Peyer's patch (tissue), 4 donors: Measurements from ENCODE around the gene TESMIN. TPM values are rescaled to one million over a fixed set of nuclear protein-coding genes. Genes with fewer than 3 reads are reported as not detected.

Source experiments
- DNase-seq, 3 donors: peaks; one replicate each; pipeline ENCODE4 v3.0.0-alpha.2; 2017 to 2019
- H3K27ac ChIP-seq, 4 donors: fragments of 200-600 bp; sonication (generic); one replicate each; pipeline ENCODE4 v1.5.1; 2016 to 2019
- H3K27me3 ChIP-seq, 2 donors: fragments of 200-600 bp; sonication (generic); one replicate each; pipeline ENCODE4 v1.5.1; 2019
- H3K36me3 ChIP-seq, 3 donors: fragments of 200-600 bp; sonication (generic); one replicate each; pipeline ENCODE4 v1.5.1; 2016 to 2019
- H3K4me1 ChIP-seq, 4 donors: fragments of 200-600 bp; sonication (generic); one replicate each; pipeline ENCODE4 v1.5.1; 2016 to 2019
- H3K4me3 ChIP-seq, 4 donors: fragments of 200-600 bp; sonication (generic); 1 replicate in 3 of 4; 2 replicates in 1 of 4; pipeline ENCODE4 v1.5.1; 2016 to 2019; ENCODE audit warnings: mild to moderate bottlenecking in 1 of 4
- H3K9me3 ChIP-seq, 4 donors: fragments of 200-600 bp; sonication (generic); one replicate each; pipeline ENCODE4 v1.5.1; 2016 to 2019; ENCODE audit warnings: mild to moderate bottlenecking in 1 of 4
- POLR2A ChIP-seq, 2 donors: fragments of 450-650 bp; IDR thresholded peaks; one replicate each; pipeline ENCODE4 v1.5.1; 2017; ENCODE audit warnings: antibody characterized with exemption in 2 of 2, mild to moderate bottlenecking in 2 of 2, moderate library complexity in 2 of 2
- total RNA-seq, 4 donors: library from RNA; depleted of rRNA; stranded (reverse); fragments of >200 nt; gene quantifications; one replicate each; pipeline ENCODE4 v1.1.0, GENCODE V29; 2016
- TF ChIP-seq, protein P1 (sequence below), 6 experiments: fragments of 450-650 bp in 4 of 6; fragments of 200-600 bp in 2 of 6; sonication (generic) in 1 of 6; IDR thresholded peaks; one replicate each; pipeline ENCODE4 v1.5.1; 2017 to 2019; ENCODE audit warnings: antibody characterized with exemption in 6 of 6, mild to moderate bottlenecking in 3 of 6, moderate library complexity in 1 of 6

The TESMIN gene
- total RNA-seq, 4 donors from 2014 or later = 2.6 to 16.7 (median 8.2) TPM

DNA sequence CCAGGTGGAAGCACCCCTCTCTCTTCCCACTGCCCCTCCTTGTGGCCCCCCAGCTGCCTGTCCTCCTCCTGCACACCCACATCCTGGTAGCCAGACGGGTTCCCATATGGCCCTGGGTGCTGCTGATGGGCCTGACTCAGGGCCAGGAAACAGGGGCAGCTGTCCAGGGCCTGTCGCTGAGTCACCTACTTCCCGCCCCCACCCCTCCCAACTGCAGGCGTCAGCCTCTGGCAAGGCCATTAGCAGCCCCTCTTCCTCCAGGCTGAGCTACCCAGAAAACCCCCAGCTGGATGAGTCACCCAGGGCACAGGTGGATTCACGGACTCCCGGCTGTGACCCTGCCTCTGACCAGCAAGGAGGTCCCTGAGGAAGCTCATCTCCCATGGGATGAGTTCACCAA, 73.9 kb downstream of the TESMIN start:
- H3K36me3 ChIP-seq = no peaks in the 10 kb centered on the region
- no peak overlapping the region for H3K4me3 ChIP-seq
- H3K27me3 ChIP-seq = no peaks in the 10 kb centered on the region
- DNase-seq = no peak
- H3K4me1 ChIP-seq = no peaks in the 10 kb centered on the region
- peaks cover 0 to 5% (median 0%) of the 10 kb centered on the region in 4 donors for H3K9me3 ChIP-seq
- TF ChIP-seq POLR2A (IDR thresholded peaks at IDR 0.05) = no peak
- TF ChIP-seq, protein P1, sequence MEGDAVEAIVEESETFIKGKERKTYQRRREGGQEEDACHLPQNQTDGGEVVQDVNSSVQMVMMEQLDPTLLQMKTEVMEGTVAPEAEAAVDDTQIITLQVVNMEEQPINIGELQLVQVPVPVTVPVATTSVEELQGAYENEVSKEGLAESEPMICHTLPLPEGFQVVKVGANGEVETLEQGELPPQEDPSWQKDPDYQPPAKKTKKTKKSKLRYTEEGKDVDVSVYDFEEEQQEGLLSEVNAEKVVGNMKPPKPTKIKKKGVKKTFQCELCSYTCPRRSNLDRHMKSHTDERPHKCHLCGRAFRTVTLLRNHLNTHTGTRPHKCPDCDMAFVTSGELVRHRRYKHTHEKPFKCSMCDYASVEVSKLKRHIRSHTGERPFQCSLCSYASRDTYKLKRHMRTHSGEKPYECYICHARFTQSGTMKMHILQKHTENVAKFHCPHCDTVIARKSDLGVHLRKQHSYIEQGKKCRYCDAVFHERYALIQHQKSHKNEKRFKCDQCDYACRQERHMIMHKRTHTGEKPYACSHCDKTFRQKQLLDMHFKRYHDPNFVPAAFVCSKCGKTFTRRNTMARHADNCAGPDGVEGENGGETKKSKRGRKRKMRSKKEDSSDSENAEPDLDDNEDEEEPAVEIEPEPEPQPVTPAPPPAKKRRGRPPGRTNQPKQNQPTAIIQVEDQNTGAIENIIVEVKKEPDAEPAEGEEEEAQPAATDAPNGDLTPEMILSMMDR (IDR thresholded peaks at IDR 0.05) = no peak
- H3K27ac ChIP-seq = no peak overlapping the region

DNA sequence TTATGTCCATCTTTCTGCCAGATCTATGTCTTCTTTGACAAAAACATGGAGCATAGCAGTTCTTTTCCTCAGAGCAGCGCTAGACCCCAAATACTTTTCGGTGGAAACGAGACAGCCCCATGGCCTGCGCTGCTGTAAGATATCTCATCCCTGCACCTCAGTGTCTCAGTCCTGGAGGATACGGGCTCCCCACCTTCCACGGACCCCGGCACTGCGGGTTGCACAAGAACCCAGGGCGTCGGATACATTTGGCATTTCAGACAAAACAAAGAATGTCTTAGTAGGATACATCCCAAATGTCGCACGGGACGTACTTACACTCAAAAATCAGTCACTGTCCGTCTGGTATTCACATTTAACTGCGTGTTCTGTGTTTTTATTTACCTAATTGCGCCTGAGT, 76.9 kb downstream of the TESMIN start:
- Histone ChIP-seq H3K4me3 (no peak overlapping the region), H3K4me1 (no peaks in the 10 kb centered on the region), H3K27ac (no peak overlapping the region), H3K27me3 (no peaks in the 10 kb centered on the region), H3K9me3 (peaks cover 0 to 5% (median 0%) of the 10 kb centered on the region in 4 donors), H3K36me3 (no peaks in the 10 kb centered on the region)
- DNase-seq = peak in 1 of 3 donors; percentile 15
- no peak for TF ChIP-seq POLR2A (IDR thresholded peaks at IDR 0.05)

- no peaks in the 10 kb centered on the region for H3K36me3 ChIP-seq
- peak in 1 of 3 donors; percentile 18 for DNase-seq
- H3K27me3 ChIP-seq = no peaks in the 10 kb centered on the region
- no peak for TF ChIP-seq POLR2A (IDR thresholded peaks at IDR 0.05)
- TF ChIP-seq, protein P1 (IDR thresholded peaks at IDR 0.05) = no peak
- no peaks in the 10 kb centered on the region for H3K4me1 ChIP-seq
- peaks cover 0 to 5% (median 0%) of the 10 kb centered on the region in 4 donors for H3K9me3 ChIP-seq
- no peak overlapping the region for H3K27ac ChIP-seq
- no peak overlapping the region for H3K4me3 ChIP-seq
These were observed 77.3 kb downstream of the TESMIN start for GRCh38 chr11:68673991-68674390.

DNA sequence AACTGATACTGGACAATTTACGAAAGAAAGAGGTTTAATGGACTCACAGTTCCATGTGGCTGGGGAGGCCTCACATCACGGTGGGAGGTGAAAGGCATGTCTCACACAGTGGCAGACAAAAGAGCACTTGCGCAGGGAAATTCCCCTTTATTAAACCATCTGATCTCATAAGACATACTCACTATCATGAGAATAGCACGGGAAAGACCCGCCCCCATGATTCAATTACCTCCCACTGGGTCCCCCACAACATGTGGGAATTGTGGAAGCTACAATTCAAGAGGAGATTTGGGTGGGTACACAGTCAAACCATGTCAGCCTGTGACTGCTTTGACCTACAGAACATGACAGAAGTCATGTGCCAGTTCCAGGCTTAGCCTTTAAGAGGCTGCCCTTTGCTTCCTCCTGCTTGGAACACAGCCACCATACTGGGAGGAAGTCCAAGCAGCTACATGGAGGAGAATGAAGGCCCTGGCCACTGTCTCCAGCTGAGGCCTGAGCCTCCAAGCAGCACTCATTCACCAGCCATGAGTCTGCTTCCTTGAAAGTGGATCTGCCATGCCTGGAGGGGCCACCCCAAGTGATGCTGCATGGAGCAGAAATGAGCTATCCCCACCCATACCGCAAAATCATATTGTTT, 77.9 kb downstream of the TESMIN start:
- H3K27ac ChIP-seq = no peak overlapping the region
- TF ChIP-seq, protein P1 (IDR thresholded peaks at IDR 0.05) = no peak
- no peak for TF ChIP-seq POLR2A (IDR thresholded peaks at IDR 0.05)
- peaks cover 0 to 5% (median 0%) of the 10 kb centered on the region in 4 donors for H3K9me3 ChIP-seq
- H3K4me1 ChIP-seq = no peaks in the 10 kb centered on the region
- no peak for DNase-seq
- no peaks in the 10 kb centered on the region for H3K36me3 ChIP-seq
- H3K4me3 ChIP-seq = no peak overlapping the region
- H3K27me3 ChIP-seq = no peaks in the 10 kb centered on the region

DNA sequence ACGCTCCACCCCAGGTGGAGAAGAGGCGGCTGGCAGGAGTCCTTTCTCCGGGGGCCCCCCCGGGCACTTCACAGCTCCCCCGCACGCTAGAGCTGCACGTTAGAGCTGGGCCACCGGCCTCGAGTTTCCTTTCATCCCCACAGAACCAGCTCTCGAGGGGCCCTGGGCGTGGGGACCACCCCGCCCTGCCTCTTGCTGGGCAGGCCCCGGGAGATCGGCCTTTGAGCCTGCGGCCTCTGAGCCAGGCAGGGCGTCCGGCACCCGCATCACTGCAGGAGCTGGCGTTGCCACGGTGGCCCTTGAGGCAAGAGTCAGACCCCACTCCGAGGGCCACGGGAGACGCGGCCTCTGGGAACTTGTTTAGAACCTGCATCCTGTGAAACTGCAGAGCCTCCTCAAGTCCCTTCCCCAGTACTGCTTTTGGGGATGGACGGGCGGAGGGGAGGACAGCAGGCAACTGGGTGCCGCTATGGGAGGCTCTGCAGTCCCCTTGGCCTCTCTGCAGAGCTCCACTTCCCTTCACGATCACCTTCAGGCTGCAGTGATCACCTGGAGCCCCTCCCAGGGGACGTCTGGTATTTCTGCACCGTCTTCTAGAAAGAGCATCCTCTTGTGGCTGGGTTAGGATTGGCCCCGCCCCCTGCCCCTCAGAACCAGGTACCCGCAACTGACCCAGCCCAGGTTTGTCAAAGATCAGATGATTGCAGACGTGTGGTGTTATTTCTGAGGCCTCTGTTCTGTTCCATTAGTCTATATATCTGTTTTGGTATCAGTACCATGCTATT, 80.9 kb downstream of the TESMIN start:
- no peak overlapping the region for H3K4me3 ChIP-seq
- TF ChIP-seq, protein P1 (IDR thresholded peaks at IDR 0.05) = no peak
- no peak for TF ChIP-seq POLR2A (IDR thresholded peaks at IDR 0.05)
- DNase-seq = no peak

More for the DNA sequence above, 80.9 kb downstream of the TESMIN start:
- no peaks in the 10 kb centered on the region for H3K36me3 ChIP-seq
- no peak overlapping the region for H3K27ac ChIP-seq
- peaks cover 0 to 5% (median 0%) of the 10 kb centered on the region in 4 donors for H3K9me3 ChIP-seq
- no peaks in the 10 kb centered on the region for H3K4me1 ChIP-seq
- no peaks in the 10 kb centered on the region for H3K27me3 ChIP-seq
